Ureter (tissue), 1 donor: ENCODE measurements around the gene DZIP3. TPM values are rescaled to one million over a fixed set of nuclear protein-coding genes. Genes with fewer than 3 reads are reported as not detected.

Source experiments
- DNase-seq: peaks from one replicate; pipeline ENCODE4 v3.0.0-alpha.2; 2020; ENCODE audit warnings: low spot score
- total RNA-seq: library from RNA; stranded (reverse); gene quantifications from one replicate; pipeline ENCODE4 v1.2.4, GENCODE V29; 2023
- donor health status: DM: yes; HTN: yes; CAD: no.

The DZIP3 gene
- total RNA-seq, result 22.8 TPM

GRCh38 chr3:108589081-108589997 lies at the start of gene DZIP3, which contains the start of gene CIP2A:
TSS of gene DZIP3 (plus strand) at chr3:108589722. CDS start at chr3:108605407, 15,685 bp downstream.
TSS of gene CIP2A (minus strand) at chr3:108589438. CDS start at chr3:108589375, 63 bp downstream.
- DNase-seq, result peak; percentile 86

GRCh38 chr3:108546247-108546646 lies 43.3 kb upstream of the DZIP3 start:
- no peak for DNase-seq

- DNase-seq, result no peak
Observed at GRCh38 chr3:108546692-108547091, 42.8 kb upstream of the DZIP3 start.

DNA sequence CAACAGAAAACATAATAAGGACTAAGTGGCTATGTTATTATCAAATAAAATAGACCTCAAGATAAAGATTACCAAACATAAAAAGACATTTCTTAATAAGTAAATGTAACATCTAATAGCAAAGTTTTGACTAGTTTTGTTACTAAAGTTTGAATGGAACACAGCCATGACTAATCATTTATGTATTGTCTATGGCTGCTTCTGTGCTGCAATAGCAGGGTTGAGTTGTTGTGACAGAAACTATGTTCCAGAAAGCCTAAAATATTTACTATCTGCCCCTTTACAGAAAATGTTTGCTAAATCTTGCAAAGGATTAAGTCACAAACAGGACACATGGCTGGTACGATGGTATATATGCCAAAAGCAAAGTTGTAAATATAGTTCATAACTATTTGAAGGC lies 41.2 kb upstream of the DZIP3 start:
- no peak for DNase-seq

DNA sequence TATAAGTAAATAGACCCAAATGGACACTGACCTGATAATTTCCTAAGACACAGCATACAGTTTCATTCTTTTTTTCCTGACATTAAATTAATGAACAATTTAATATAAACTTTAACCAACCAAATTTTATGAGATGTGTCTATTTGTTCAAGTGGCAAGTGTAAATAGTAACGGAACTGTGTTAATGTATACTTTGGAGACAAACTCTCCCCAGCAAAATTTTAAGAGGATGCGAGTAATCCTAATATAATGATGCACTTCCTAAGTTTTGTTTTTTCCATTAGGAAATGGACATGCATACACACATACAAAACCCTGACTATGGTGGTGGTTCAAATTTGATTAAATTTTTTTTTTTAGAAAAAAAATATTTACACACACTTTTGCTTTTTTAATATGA lies 40.6 kb upstream of the DZIP3 start:
- DNase-seq, result no peak

GRCh38 chr3:108552267-108553159 lies 37.0 kb upstream of the DZIP3 start:
- no peak for DNase-seq

DNA sequence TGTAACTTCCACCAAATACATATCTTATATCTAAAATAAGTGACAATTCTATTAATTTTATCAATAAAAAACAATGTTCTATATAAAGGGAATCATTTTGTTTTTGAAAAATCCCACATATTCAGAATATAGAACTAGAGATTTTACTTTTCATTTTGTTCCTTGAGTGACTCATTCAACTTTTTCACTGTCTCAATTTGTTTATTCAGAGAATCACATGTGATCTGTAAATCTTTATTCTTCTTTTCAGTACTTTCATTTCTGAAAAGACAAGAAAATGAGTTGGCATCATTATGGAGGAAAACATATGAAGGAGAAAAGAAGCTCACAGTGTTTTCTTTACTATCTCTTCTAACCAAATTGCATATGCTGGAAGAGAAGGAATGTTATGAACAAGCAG lies 35.3 kb upstream of the DZIP3 start:
- no peak for DNase-seq

DNA sequence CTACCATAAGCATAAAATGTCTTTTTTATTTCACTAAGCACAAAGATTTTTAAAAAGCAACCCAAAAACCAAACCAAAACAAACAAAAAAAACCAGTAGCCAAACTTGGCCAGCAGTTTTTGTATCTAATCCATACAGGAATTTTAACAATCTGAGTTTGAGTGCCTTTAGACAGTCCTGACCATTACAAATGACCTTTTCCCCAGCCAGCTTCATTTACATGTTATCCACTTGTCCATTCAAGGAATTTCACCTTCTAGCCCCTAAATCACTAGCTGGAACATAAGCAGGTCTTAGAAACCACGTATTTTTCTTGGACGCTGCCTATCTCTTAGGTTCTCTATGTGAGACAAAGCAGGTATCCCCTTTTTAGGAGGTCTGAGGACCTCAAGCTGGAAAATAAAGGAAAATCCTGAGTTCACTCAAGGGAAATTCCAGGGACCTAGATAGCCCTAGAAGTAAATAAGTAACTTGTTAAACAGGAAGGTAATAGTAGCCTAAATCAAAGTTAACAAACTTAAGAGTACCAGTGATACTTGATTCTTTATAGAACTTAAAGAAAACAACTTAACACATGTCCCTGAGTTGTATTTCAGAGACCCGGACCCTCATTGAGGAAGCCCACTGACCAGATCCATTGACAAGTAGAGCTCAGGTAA lies 34.5 kb upstream of the DZIP3 start:
- DNase-seq, result no peak

- DNase-seq, result no peak
Observed at GRCh38 chr3:108555966-108556581, 33.4 kb upstream of the DZIP3 start.

GRCh38 chr3:108562565-108562964 lies 27.0 kb upstream of the DZIP3 start:
- no peak for DNase-seq

DNA sequence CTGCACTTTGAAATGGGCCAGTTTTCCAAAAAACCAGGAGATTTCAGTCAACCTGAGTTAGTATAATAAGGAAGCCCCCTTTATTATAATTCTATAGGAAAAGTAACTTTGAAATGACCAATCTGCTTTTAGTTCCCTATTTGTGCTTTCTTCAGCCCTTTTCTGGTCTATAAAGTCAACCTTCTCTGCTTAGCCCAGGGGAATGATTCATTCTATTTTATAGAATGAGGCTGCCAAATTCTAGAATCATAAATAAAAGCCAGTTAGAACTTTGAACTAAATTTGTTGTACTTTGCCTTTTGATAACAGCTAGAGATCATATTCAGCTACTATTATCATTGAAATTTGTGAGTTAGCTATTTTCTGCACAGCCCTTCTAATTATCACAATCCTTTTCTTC lies 25.0 kb upstream of the DZIP3 start:
- DNase-seq, result no peak

DNA sequence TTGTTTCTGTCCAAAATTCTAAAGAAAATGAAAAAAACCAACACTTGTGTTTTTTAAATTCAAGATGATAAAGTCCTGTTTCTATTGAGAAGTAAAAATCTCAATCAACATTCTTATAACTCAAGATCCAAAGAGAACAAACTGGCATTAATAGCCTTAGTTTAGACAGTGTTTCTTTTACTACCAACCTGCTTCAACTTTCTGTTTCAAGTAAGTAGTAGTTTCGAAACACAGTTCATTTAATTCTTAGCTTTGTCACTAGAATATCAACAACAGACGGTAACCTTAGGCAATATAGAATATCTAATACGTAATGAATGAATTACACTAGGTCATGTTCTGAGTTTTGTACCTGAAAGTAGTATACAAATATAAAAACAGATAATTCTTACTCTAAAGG lies 24.0 kb upstream of the DZIP3 start:
- no peak for DNase-seq

GRCh38 chr3:108566599-108566998 lies 22.9 kb upstream of the DZIP3 start:
- DNase-seq, result no peak

DNA sequence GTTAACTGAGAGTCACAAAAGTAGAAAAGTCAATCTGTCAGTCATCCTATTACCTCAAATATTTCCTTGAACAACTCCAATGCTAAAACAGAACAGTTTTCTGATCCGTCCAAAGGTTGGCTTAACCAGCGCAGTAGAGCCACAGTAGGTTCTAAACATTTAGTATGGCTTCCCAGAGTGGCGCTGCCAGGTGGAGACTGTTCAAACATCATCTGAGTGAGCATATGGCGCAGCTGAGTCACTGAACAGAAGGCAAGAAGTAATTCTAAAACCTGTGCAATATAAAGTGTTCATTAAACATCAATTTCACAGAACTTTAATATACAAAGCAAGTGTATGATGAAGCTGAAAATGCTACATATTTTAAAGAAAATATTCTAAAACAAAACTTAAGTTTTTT lies 20.2 kb upstream of the DZIP3 start:
- no peak for DNase-seq

DNA sequence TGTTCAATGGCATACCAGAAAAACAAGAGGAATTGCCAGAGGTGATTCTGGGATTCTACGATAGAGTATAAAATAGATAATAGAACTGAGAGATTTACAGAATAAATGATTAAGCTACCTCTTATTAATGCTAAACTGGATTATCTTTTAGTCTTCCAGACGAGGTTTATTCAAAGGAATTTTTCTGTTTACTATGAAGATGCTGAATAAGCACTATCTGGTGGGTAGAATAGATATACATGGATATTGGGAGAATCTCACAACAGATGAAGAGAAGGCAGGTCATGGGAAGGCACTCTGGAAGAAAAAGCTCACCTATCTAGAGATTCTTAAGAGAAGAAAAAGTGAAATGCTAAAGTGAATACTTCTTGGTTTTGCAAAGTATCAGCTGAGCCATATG lies 11.5 kb upstream of the DZIP3 start:
- DNase-seq, result no peak

GRCh38 chr3:108588601-108589000 lies 921 bp upstream of the DZIP3 start:
- no peak for DNase-seq

DNA sequence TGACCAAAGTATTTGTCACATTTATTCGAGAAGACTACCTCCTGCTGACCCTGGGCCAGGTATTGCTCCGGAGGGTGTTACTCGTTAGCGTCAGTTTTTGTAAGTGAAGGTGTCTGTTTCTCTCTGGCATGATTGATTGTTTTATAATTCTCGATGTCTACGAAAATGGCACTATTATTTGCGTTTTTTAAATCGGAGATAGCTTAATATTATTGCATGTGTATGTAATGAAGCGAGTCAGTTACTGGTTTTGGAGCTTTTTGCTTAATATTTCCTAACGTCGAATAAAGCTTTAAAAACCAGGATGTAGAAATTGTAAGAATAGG lies 439 bp downstream of the DZIP3 start:
- no peak for DNase-seq

GRCh38 chr3:108590460-108590859 lies 938 bp downstream of the DZIP3 start:
- no peak for DNase-seq

- DNase-seq, result no peak
Observed at GRCh38 chr3:108595321-108595720, 5.8 kb downstream of the DZIP3 start.

DNA sequence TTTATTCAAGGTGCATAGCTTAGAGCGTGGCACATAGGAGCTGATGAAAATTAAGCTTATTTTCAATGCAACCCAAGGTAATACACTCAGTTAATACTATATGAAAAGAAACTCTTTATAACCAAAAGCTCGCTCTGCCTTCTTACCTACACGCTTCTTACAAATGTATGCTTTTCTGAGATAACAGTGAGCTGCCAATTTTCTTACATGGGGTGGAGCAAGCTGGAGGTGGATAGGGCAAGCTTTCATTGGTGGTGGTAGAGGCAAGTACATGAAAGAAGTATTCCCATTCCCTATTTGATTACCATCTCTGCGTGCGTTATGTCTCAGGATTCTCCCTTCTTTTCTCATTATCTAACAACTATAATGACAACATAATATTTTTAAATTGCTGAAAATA lies 8.9 kb downstream of the DZIP3 start:
- no peak for DNase-seq

DNA sequence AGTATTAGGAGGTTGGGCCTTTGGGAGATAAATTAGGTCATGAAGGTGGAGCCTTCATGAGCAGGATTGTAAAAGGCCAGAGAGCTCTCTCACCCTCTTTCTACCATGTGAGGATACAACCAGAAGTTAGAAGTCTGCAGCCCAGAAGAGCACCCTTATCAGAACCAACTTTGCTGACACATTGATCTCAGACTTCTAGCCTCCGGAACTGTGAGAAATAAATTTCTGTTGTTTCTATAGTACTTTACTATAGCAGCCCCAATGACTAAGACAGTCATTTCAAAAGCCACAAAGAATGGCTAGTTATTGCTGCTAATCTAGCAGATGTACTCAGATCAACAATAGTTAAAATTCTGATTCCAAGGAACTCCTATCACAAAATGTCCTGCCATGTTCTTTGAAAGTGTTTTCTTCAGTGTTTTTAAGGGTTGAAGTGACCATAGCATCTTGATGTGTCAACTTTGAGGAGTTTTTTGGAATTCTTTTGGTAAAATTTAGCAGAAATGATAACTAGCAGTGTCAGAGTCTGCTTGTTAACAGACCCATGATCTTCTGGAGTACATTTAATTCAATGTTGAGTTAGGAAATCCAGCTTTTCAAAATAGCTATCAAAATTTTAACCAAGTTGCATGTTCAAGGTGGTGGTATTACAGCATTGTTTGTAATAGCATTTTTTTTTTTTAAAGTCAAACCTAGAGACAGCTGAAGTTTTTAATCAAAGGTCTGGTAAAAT lies 10.3 kb downstream of the DZIP3 start:
- DNase-seq, result no peak
